ENCODE measurements around the gene OTOL1.

OTOL1 gene

GRCh38 chr3:161531930-161532329, 35.3 kb downstream of the OTOL1 start:
- no peak overlapping the region for H3K9ac ChIP-seq (ENCODE audit: low read length in 2 of 2)
- no peak overlapping the region for H3K27ac ChIP-seq (ENCODE audit: low read length)
- H3K27me3 ChIP-seq (ENCODE audit: control insufficient read depth in 1 of 2, insufficient read depth in 2 of 2, low read length in 2 of 2): no peaks in the 10 kb centered on the region
- no peak overlapping the region for H3K4me3 ChIP-seq (ENCODE audit: low read length in 2 of 2)
- no peaks in the 10 kb centered on the region for H3K9me3 ChIP-seq (ENCODE audit: control insufficient read depth in 2 of 2, low read length in 2 of 2)
- H3K4me1 ChIP-seq (ENCODE audit: control insufficient read depth, insufficient read depth, low read length): no peaks in the 10 kb centered on the region
- no peaks in the 10 kb centered on the region for H3K36me3 ChIP-seq (ENCODE audit: control insufficient read depth in 2 of 2, insufficient read depth in 2 of 2, low read length in 2 of 2)

GRCh38 chr3:161540594-161540993, 44.0 kb downstream of the OTOL1 start:
- H3K27me3 ChIP-seq (ENCODE audit: control insufficient read depth in 1 of 2, insufficient read depth in 2 of 2, low read length in 2 of 2): no peaks in the 10 kb centered on the region
- H3K27ac ChIP-seq (ENCODE audit: low read length): no peak overlapping the region
- H3K9me3 ChIP-seq (ENCODE audit: control insufficient read depth in 2 of 2, low read length in 2 of 2): no peaks in the 10 kb centered on the region
- no peaks in the 10 kb centered on the region for H3K36me3 ChIP-seq (ENCODE audit: control insufficient read depth in 2 of 2, insufficient read depth in 2 of 2, low read length in 2 of 2)
- H3K4me1 ChIP-seq (ENCODE audit: control insufficient read depth, insufficient read depth, low read length): no peaks in the 10 kb centered on the region
- H3K9ac ChIP-seq (ENCODE audit: low read length in 2 of 2): no peak overlapping the region
- no peak overlapping the region for H3K4me3 ChIP-seq (ENCODE audit: low read length in 2 of 2)

DNA sequence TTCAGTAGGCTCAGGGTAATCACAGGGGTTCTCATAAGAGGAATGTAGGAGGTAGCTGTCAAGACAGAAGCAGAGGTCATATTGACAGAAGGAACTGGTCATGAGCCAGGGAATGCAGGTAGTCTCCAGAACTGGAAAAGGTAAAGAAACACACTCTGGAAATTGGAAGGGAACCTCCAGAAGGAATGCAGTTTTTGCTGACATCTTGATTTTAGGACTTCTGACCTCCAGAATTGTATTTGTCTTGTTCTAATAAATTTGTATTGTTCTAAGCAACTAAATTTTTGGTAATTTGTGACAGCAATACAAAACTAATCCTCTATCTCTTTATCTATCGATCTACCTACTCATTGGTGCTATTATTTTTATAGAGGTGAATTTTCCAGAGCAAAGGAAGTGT, 49.2 kb downstream of the OTOL1 start:
- Histone ChIP-seq H3K4me1 (ENCODE audit: control insufficient read depth, insufficient read depth, low read length) (no peaks in the 10 kb centered on the region), H3K9ac (ENCODE audit: low read length in 2 of 2) (no peak overlapping the region), H3K36me3 (ENCODE audit: control insufficient read depth in 2 of 2, insufficient read depth in 2 of 2, low read length in 2 of 2) (no peaks in the 10 kb centered on the region), H3K27ac (ENCODE audit: low read length) (no peak overlapping the region), H3K27me3 (ENCODE audit: control insufficient read depth in 1 of 2, insufficient read depth in 2 of 2, low read length in 2 of 2) (no peaks in the 10 kb centered on the region), H3K9me3 (ENCODE audit: control insufficient read depth in 2 of 2, low read length in 2 of 2) (no peaks in the 10 kb centered on the region), H3K4me3 (ENCODE audit: low read length in 2 of 2) (no peak overlapping the region)

DNA sequence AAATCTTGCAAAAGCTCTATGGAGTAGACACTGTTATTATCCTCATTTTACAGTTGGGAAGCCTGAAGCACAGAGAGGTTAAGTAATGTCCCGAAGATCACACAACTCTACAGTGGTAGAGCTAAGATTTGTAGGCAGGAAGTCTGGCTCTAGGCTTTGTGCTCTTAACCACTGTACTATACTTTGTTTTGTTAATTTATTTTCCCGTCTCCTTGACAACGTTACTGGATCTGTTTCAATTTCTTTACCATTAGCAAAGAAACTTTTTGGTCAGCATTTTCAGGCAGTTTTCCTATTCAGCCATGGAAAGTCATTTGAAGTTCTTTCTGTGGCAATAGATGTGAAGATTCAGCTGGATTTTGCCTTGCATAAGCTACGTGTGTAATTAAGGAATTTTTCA, 51.7 kb downstream of the OTOL1 start:
- Histone ChIP-seq H3K36me3 (ENCODE audit: control insufficient read depth in 2 of 2, insufficient read depth in 2 of 2, low read length in 2 of 2) (no peaks in the 10 kb centered on the region), H3K27ac (ENCODE audit: low read length) (no peak overlapping the region), H3K4me3 (ENCODE audit: low read length in 2 of 2) (no peak overlapping the region), H3K9me3 (ENCODE audit: control insufficient read depth in 2 of 2, low read length in 2 of 2) (no peaks in the 10 kb centered on the region), H3K27me3 (ENCODE audit: control insufficient read depth in 1 of 2, insufficient read depth in 2 of 2, low read length in 2 of 2) (no peaks in the 10 kb centered on the region), H3K4me1 (ENCODE audit: control insufficient read depth, insufficient read depth, low read length) (no peaks in the 10 kb centered on the region), H3K9ac (ENCODE audit: low read length in 2 of 2) (no peak overlapping the region)

- no peaks in the 10 kb centered on the region for H3K9me3 ChIP-seq (ENCODE audit: control insufficient read depth in 2 of 2, low read length in 2 of 2)
- no peaks in the 10 kb centered on the region for H3K27me3 ChIP-seq (ENCODE audit: control insufficient read depth in 1 of 2, insufficient read depth in 2 of 2, low read length in 2 of 2)
- no peak overlapping the region for H3K4me3 ChIP-seq (ENCODE audit: low read length in 2 of 2)
- no peak overlapping the region for H3K27ac ChIP-seq (ENCODE audit: low read length)
- H3K4me1 ChIP-seq (ENCODE audit: control insufficient read depth, insufficient read depth, low read length): no peaks in the 10 kb centered on the region
- H3K9ac ChIP-seq (ENCODE audit: low read length in 2 of 2): no peak overlapping the region
- H3K36me3 ChIP-seq (ENCODE audit: control insufficient read depth in 2 of 2, insufficient read depth in 2 of 2, low read length in 2 of 2): no peaks in the 10 kb centered on the region
These were observed 52.7 kb downstream of the OTOL1 start for GRCh38 chr3:161549261-161549660.

GRCh38 chr3:161550491-161551195, 54.0 kb downstream of the OTOL1 start:
- Histone ChIP-seq H3K27ac (ENCODE audit: low read length) (no peak overlapping the region), H3K36me3 (ENCODE audit: control insufficient read depth in 2 of 2, insufficient read depth in 2 of 2, low read length in 2 of 2) (no peaks in the 10 kb centered on the region), H3K9ac (ENCODE audit: low read length in 2 of 2) (no peak overlapping the region), H3K4me3 (ENCODE audit: low read length in 2 of 2) (no peak overlapping the region), H3K4me1 (ENCODE audit: control insufficient read depth, insufficient read depth, low read length) (no peaks in the 10 kb centered on the region), H3K9me3 (ENCODE audit: control insufficient read depth in 2 of 2, low read length in 2 of 2) (no peaks in the 10 kb centered on the region), H3K27me3 (ENCODE audit: control insufficient read depth in 1 of 2, insufficient read depth in 2 of 2, low read length in 2 of 2) (no peaks in the 10 kb centered on the region)

- Histone ChIP-seq H3K4me3 (ENCODE audit: low read length in 2 of 2) (no peak overlapping the region), H3K27me3 (ENCODE audit: control insufficient read depth in 1 of 2, insufficient read depth in 2 of 2, low read length in 2 of 2) (no peaks in the 10 kb centered on the region), H3K36me3 (ENCODE audit: control insufficient read depth in 2 of 2, insufficient read depth in 2 of 2, low read length in 2 of 2) (no peaks in the 10 kb centered on the region), H3K27ac (ENCODE audit: low read length) (no peak overlapping the region), H3K9me3 (ENCODE audit: control insufficient read depth in 2 of 2, low read length in 2 of 2) (no peaks in the 10 kb centered on the region), H3K9ac (ENCODE audit: low read length in 2 of 2) (no peak overlapping the region), H3K4me1 (ENCODE audit: control insufficient read depth, insufficient read depth, low read length) (no peaks in the 10 kb centered on the region)
These were observed 55.1 kb downstream of the OTOL1 start for GRCh38 chr3:161551697-161552096.

GRCh38 chr3:161552984-161553560, 56.5 kb downstream of the OTOL1 start:
- Histone ChIP-seq H3K27me3 (ENCODE audit: control insufficient read depth in 1 of 2, insufficient read depth in 2 of 2, low read length in 2 of 2) (no peaks in the 10 kb centered on the region), H3K27ac (ENCODE audit: low read length) (no peak overlapping the region), H3K9ac (ENCODE audit: low read length in 2 of 2) (no peak overlapping the region), H3K4me1 (ENCODE audit: control insufficient read depth, insufficient read depth, low read length) (no peaks in the 10 kb centered on the region), H3K4me3 (ENCODE audit: low read length in 2 of 2) (no peak overlapping the region), H3K36me3 (ENCODE audit: control insufficient read depth in 2 of 2, insufficient read depth in 2 of 2, low read length in 2 of 2) (no peaks in the 10 kb centered on the region), H3K9me3 (ENCODE audit: control insufficient read depth in 2 of 2, low read length in 2 of 2) (no peaks in the 10 kb centered on the region)

Measured in stomach smooth muscle (tissue), 2 donors.